ENCODE data around the gene TCF3.
A peak's percentile ranks its signal among the peaks of the same experiment; 100 is the strongest.
"Not testable (repeated sequence)": the region's sequence is repeated elsewhere in the genome, so short reads cannot be mapped to it uniquely, and the experiment has no call there.

The TCF3 gene

GRCh38 chr19:1650650-1651567, 1.5 kb downstream of the TCF3 start:
- peak; percentile 36 for DNase-seq (ENCODE audit: low read depth)

GRCh38 chr19:1649706-1650649, 2.4 kb downstream of the TCF3 start:
- DNase-seq (ENCODE audit: low read depth), result no peak

- no peak for DNase-seq (ENCODE audit: low read depth)
These were observed 3.4 kb downstream of the TCF3 start for GRCh38 chr19:1648920-1649541.

GRCh38 chr19:1648459-1648849, 4.0 kb downstream of the TCF3 start:
- DNase-seq (ENCODE audit: low read depth), result no peak

GRCh38 chr19:1647501-1648458, 4.6 kb downstream of the TCF3 start:
- DNase-seq (ENCODE audit: low read depth), result no peak

GRCh38 chr19:1646659-1647453, 5.6 kb downstream of the TCF3 start:
- no peak for DNase-seq (ENCODE audit: low read depth)

- DNase-seq (ENCODE audit: low read depth), result no peak
These were observed 6.3 kb downstream of the TCF3 start for GRCh38 chr19:1646149-1646548.

- no peak for DNase-seq (ENCODE audit: low read depth)
These were observed 7.1 kb downstream of the TCF3 start for GRCh38 chr19:1645299-1645698.

- no peak for DNase-seq (ENCODE audit: low read depth)
These were observed 8.3 kb downstream of the TCF3 start for GRCh38 chr19:1644070-1644469.

- not testable (repeated sequence) for DNase-seq (ENCODE audit: low read depth)
These were observed 11.4 kb downstream of the TCF3 start for GRCh38 chr19:1640893-1641448.

GRCh38 chr19:1636325-1637236, 15.8 kb downstream of the TCF3 start:
- DNase-seq (ENCODE audit: low read depth), result no peak

- DNase-seq (ENCODE audit: low read depth), result no peak
These were observed 17.5 kb downstream of the TCF3 start for GRCh38 chr19:1634938-1635243.

- no peak for DNase-seq (ENCODE audit: low read depth)
These were observed 18.0 kb downstream of the TCF3 start for GRCh38 chr19:1634242-1634937.

GRCh38 chr19:1633269-1633826, 19.1 kb downstream of the TCF3 start:
- DNase-seq (ENCODE audit: low read depth), result no peak

GRCh38 chr19:1632462-1633268, 19.8 kb downstream of the TCF3 start:
- no peak for DNase-seq (ENCODE audit: low read depth)

GRCh38 chr19:1631557-1632100, 20.8 kb downstream of the TCF3 start:
- no peak for DNase-seq (ENCODE audit: low read depth)

- no peak for DNase-seq (ENCODE audit: low read depth)
These were observed 21.6 kb downstream of the TCF3 start for GRCh38 chr19:1630811-1631210.
